Thymus (tissue), 11 donors: Measurements from ENCODE around the gene RNF43. TPM values are rescaled to one million over a fixed set of nuclear protein-coding genes. Genes with fewer than 3 reads are reported as not detected.

Source experiments
- DNase-seq, 9 donors: peaks; one replicate each; pipeline ENCODE4 v3.0.0-alpha.2; 2013; ENCODE audit warnings: low spot score in 9 of 9, low read depth in 6 of 9, missing footprints in 1 of 9
- H3K27ac ChIP-seq, 2 donors: one replicate each; pipeline ENCODE4 v1.5.1; 2013; ENCODE audit warnings: control low read depth in 1 of 2, low read depth in 1 of 2, low read length in 1 of 2, mild to moderate bottlenecking in 1 of 2, moderate library complexity in 1 of 2
- H3K27me3 ChIP-seq, 2 donors: one replicate each; pipeline ENCODE4 v1.5.1; 2013; ENCODE audit warnings: low read length in 1 of 2; ENCODE audit not compliant: control insufficient read depth in 2 of 2, insufficient read depth in 1 of 2
- H3K36me3 ChIP-seq, 2 donors: one replicate each; pipeline ENCODE4 v1.5.1; 2013; ENCODE audit warnings: low read length in 1 of 2, mild to moderate bottlenecking in 1 of 2, moderate library complexity in 1 of 2; ENCODE audit not compliant: control insufficient read depth in 2 of 2, insufficient read depth in 2 of 2
- H3K4me1 ChIP-seq, 2 donors: one replicate each; pipeline ENCODE4 v1.5.1; 2013; ENCODE audit warnings: low read length in 2 of 2; ENCODE audit not compliant: control insufficient read depth in 2 of 2, insufficient read depth in 2 of 2
- H3K4me3 ChIP-seq, 2 donors: one replicate each; pipeline ENCODE4 v1.5.1; 2013; ENCODE audit warnings: low read length in 2 of 2, control low read depth in 1 of 2, mild to moderate bottlenecking in 1 of 2
- H3K9me3 ChIP-seq, 2 donors: one replicate each; pipeline ENCODE4 v1.5.1; 2013; ENCODE audit warnings: low read length in 1 of 2, mild to moderate bottlenecking in 1 of 2; ENCODE audit not compliant: control insufficient read depth in 2 of 2, insufficient read depth in 1 of 2
- WGBS: extraction: QIAGEN DNeasy Blood & Tissue Kit; methylation state at CpG from one replicate; pipeline ENCODE4 v1.1.7; 2013; 5-methylcytosine and 5-hydroxymethylcytosine counted together
- polyA plus RNA-seq: library from polyadenylated mRNA; stranded (reverse); fragments of 200-250 nt; gene quantifications from one replicate; pipeline ENCODE4 v1.2.3, GENCODE V29; 2013
- total RNA-seq: library from RNA; stranded (reverse); fragments of 120-200 nt; gene quantifications from one replicate; pipeline ENCODE4 v1.2.4, GENCODE V29; 2013
- donor health status: healthy.

RNF43 gene
- total and polyA plus RNA-seq, 2 donors: 2.2 to 3.4 TPM

DNA sequence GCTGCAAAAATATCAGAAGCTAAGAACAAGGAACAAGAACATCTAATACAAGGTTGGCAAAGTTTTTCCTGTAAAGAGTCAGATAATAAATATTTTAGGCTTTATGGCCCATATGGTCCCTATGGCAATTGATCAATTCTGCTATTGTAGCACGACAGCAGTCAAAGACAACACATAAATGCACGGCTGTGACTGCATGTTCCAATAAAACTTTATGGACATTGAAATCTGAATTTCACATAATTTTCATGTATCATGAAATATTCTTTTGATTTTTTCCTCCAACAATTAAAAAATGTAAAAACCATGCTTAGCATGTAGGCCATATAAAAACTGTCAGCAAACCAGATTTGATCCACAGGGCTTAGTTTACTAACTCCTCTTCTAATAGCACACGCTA, 10.5 kb upstream of the RNF43 start:
- Histone ChIP-seq H3K4me1 (no peaks in the 10 kb centered on the region), H3K27me3 (no peaks in the 10 kb centered on the region), H3K4me3 (no peak overlapping the region), H3K9me3 (no peaks in the 10 kb centered on the region), H3K36me3 (no peaks in the 10 kb centered on the region), H3K27ac (no peak overlapping the region)
- no peak for DNase-seq
- 98% methylated on average over 3 of the region's 3 CpGs for WGBS

DNA sequence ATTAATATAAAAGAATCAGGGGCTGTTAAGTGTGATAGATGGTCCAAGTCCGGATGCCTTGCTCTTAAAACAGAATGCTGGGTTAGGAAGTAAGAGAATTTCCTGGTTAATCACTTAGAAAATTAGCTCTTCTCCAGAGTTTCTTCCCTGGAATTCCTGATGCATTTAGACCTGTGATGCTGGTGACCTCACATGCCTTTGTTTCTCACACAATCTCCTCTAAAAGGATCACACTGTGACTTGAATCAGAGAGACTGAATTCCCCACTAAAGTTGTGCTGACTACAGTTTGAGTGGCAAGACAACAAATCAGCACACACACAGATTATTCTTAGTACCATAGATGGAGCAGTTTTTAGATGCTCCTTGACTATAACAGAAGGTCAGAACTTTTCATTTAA, 4.4 kb upstream of the RNF43 start:
- 91% methylated on average over 1 of the region's 1 CpG for WGBS
- H3K4me3 ChIP-seq: no peak overlapping the region
- DNase-seq: no peak
- H3K36me3 ChIP-seq: no peaks in the 10 kb centered on the region
- H3K27me3 ChIP-seq: no peaks in the 10 kb centered on the region
- H3K27ac ChIP-seq: no peak overlapping the region
- peaks cover 0 to 7% of the 10 kb centered on the region in 2 donors for H3K4me1 ChIP-seq
- no peaks in the 10 kb centered on the region for H3K9me3 ChIP-seq

DNA sequence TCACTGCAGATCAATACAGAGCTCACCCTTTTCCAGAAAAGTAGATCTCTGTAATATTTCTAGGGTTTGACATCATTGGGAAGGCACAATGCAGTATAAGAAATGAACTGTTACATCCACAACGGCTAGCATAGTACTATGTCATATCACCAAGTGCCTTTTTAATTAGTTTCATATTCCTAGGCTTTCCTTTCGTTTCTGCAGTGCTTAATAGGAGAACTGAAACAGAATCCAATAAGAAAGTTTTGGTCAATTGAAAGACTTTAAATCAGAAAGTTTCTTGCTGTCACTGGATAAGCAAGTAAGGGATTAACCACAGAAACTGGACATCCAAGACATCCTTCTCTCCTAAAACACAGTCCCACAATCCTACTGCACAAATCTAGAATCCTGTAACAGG, 3.5 kb upstream of the RNF43 start:
- 93% methylated on average over 2 of the region's 2 CpGs for WGBS

DNA sequence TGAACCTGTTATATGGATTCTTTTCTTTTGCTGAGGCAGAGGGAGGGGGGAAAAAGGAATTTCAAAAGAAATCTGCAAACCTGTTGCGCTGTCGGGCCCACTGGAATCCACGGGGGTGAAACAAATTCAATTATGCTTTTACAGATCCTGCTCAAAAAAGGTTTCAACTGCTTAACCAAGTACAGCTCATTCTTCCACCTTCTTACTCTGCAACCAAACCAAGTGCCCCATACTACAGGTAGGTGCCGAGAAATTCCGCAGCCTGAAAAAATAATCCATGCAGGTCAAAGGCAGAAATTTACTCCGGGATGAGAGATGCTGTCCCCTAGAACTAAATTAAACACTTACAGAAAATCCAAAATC, 416 bp downstream of the RNF43 start:
- 91% methylated on average over 6 of the region's 6 CpGs for WGBS
- peaks cover 0 to 7% of the 10 kb centered on the region in 2 donors for H3K4me1 ChIP-seq
- no peak for DNase-seq
- no peaks in the 10 kb centered on the region for H3K27me3 ChIP-seq
- peak overlapping the region; percentile 10 for H3K4me3 ChIP-seq
- H3K36me3 ChIP-seq: no peaks in the 10 kb centered on the region
- H3K9me3 ChIP-seq: no peaks in the 10 kb centered on the region
- peak overlapping the region; percentile 33 to 56 for H3K27ac ChIP-seq

More for the DNA sequence above, 3.5 kb upstream of the RNF43 start:
- H3K27ac ChIP-seq: no peak overlapping the region
- H3K4me1 ChIP-seq: peaks cover 0 to 7% of the 10 kb centered on the region in 2 donors
- no peaks in the 10 kb centered on the region for H3K27me3 ChIP-seq
- H3K9me3 ChIP-seq: no peaks in the 10 kb centered on the region
- DNase-seq: no peak
- no peaks in the 10 kb centered on the region for H3K36me3 ChIP-seq
- H3K4me3 ChIP-seq: no peak overlapping the region

DNA sequence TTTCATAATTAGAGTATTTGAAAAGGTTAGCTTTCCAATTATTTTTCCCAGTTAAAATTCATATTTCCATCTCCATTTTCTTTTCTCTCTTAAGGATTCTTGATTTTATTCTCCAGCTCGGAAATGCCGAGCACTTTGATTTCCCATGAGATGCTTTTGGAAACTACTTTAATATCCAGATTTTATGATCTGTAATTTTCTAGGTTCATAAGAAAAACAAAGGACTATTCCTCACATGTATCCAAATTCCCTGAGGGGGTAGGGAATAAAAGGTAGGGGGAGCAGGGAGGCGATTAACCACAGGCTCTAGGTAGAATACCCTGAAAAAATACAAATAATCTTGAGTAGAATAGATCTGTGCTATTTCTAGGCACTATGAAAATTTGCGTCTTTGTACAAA, 938 bp downstream of the RNF43 start:
- H3K4me3 ChIP-seq: peak overlapping the region in 1 of 2 donors; percentile 10
- H3K4me1 ChIP-seq: peaks cover 0 to 7% of the 10 kb centered on the region in 2 donors
- H3K27me3 ChIP-seq: no peaks in the 10 kb centered on the region
- no peaks in the 10 kb centered on the region for H3K36me3 ChIP-seq
- H3K9me3 ChIP-seq: no peaks in the 10 kb centered on the region
- no peak for DNase-seq
- WGBS: 95% methylated on average over 4 of the region's 4 CpGs
- no peak overlapping the region for H3K27ac ChIP-seq

DNA sequence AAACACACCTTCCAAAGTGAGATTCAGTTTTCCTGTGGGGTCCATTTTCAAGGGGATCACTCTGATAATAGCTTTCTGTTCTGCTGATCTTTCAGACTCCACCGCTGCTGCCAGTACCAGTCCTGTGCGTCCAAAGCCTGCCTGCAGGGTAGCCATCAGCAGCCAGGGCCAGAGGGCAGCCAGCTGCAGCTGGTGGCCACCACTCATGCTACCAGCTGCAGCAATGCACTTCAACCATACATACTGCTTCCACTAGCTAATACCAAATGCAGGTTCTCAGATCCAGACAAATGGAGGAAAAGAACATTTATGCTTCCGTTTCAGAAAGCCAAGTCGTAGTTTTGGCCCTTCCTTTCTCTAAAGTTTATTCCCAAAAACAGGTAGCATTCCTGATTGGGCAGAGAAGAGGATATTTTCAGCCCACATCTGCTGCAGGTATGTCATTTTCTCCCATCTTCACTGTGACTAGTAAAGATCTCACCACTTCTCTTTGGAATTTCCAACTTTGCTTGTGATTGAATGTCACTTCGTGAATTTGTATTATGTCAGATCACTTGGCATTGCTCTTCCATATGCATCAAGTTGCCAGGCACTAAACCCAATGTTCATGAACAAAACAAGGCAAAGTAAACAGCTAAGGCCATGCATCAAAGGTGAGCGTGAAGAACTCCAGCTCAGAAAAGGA, 1.8 kb downstream of the RNF43 start:
- Histone ChIP-seq H3K4me3 (peak overlapping the region in 1 of 2 donors; percentile 13), H3K27ac (peak overlapping the region in 1 of 2 donors; percentile 20), H3K4me1 (peaks cover 0 to 7% of the 10 kb centered on the region in 2 donors), H3K36me3 (no peaks in the 10 kb centered on the region), H3K9me3 (no peaks in the 10 kb centered on the region), H3K27me3 (no peaks in the 10 kb centered on the region)
- 96% methylated on average over 6 of the region's 6 CpGs for WGBS
- no peak for DNase-seq

DNA sequence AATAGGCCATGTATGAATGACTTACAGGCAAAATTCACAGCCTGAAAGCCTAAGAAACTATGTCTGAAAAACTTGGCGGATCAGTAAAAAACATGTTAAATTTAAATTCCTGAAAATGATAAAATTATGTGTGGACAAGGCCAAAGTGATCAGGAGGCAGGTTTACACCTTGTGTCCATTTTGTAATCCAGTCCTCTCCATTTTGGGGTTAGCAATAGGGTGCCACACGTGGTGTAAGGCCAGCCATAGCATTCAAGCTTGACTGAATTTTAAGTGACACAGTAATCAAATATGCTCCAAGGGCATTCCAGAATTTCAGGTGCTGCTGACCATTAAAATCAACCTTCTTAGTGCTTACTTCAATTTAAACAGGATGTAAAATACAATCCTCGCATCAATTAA, 2.7 kb downstream of the RNF43 start:
- H3K36me3 ChIP-seq: no peaks in the 10 kb centered on the region
- peaks cover 0 to 7% of the 10 kb centered on the region in 2 donors for H3K4me1 ChIP-seq
- DNase-seq: no peak
- H3K4me3 ChIP-seq: no peak overlapping the region
- 96% methylated on average over 3 of the region's 3 CpGs for WGBS
- no peaks in the 10 kb centered on the region for H3K9me3 ChIP-seq
- H3K27ac ChIP-seq: no peak overlapping the region
- H3K27me3 ChIP-seq: no peaks in the 10 kb centered on the region

DNA sequence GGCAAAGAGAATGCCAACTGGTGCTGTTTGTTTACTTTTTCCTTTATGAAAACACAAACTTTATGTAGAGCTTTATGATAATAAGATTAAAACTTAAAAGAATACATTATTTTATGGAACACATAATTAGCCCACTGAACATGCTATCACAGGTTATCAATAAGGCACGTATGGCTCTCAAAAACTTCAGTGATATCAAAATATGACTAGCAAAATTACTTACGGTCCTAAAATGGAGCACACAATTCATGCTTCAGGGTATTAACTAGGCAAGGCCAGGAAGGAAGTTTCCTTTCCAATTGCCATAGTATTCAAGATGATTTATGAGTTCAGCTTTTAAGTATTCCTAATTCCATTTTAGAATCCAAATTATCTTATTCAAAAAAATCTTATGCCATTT, 3.6 kb downstream of the RNF43 start:
- DNase-seq: no peak
- Histone ChIP-seq H3K4me1 (peaks cover 0 to 7% of the 10 kb centered on the region in 2 donors), H3K36me3 (no peaks in the 10 kb centered on the region), H3K27me3 (no peaks in the 10 kb centered on the region), H3K27ac (no peak overlapping the region), H3K4me3 (no peak overlapping the region), H3K9me3 (no peaks in the 10 kb centered on the region)
- WGBS: 96% methylated on average over 2 of the region's 2 CpGs

DNA sequence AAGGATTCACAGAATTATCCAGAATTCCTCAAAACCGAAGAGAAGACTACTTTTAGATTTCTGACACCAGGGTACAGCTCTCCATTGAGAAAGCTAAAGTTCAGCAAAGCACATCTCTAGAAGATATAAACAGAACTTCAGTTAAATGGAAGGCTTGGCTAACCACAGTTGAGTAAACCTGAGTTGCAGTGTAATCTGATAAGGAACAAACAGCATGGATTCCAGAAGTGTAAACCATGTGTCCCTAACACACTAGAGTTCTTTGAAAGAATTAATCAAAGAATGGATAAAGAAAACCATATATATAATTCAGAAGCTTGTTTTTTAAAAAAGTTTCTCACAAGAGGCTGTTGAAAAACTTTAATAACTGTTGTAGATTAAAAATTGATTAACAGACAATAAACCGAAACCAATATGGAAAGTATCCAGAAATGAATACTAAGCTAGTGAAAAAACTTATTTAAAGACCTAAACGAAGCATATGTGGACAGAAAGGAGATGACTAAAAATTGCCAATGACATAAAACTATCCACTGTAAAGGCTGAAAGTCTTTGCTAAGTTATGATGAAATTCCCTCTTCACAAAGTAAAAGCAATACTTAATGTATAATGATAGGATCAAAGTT, 4.3 kb downstream of the RNF43 start:
- no peak overlapping the region for H3K4me3 ChIP-seq
- whole genome bisulfite sequencing: 95% methylated on average over 3 of the region's 3 CpGs
- no peaks in the 10 kb centered on the region for H3K27me3 ChIP-seq
- peak in 1 of 9 donors; percentile 53 for DNase-seq
- H3K9me3 ChIP-seq: no peaks in the 10 kb centered on the region
- peaks cover 0 to 7% of the 10 kb centered on the region in 2 donors for H3K4me1 ChIP-seq
- H3K27ac ChIP-seq: no peak overlapping the region
- H3K36me3 ChIP-seq: no peaks in the 10 kb centered on the region
